Endothelial cell (in vitro differentiated cells): ENCODE measurements around the gene ZDHHC11. TPM values are rescaled to one million over a fixed set of nuclear protein-coding genes. Genes with fewer than 3 reads are reported as not detected.
A peak's percentile ranks its signal among the peaks of the same experiment; 100 is the strongest.

Experiments used
- DNase-seq: peaks from one replicate; pipeline ENCODE4 v3.0.0; 2021; ENCODE audit warnings: low spot score
- H3K27ac Mint-ChIP-seq: one replicate; pipeline ENCODE4 v1.8.0; 2021; ENCODE audit warnings: mixed read lengths, inconsistent platforms; ENCODE audit not compliant: unreplicated experiment
- H3K27me3 Mint-ChIP-seq: one replicate; pipeline ENCODE4 v1.8.0; 2021; ENCODE audit warnings: mild to moderate bottlenecking, moderate library complexity, mixed read lengths, inconsistent platforms; ENCODE audit not compliant: unreplicated experiment
- H3K36me3 Mint-ChIP-seq: one replicate; pipeline ENCODE4 v1.8.0; 2021; ENCODE audit warnings: mild to moderate bottlenecking, low read depth, mixed read lengths, inconsistent platforms; ENCODE audit not compliant: unreplicated experiment
- H3K4me1 Mint-ChIP-seq: one replicate; pipeline ENCODE4 v1.8.0; 2021; ENCODE audit warnings: mild to moderate bottlenecking, mixed read lengths, inconsistent platforms; ENCODE audit not compliant: unreplicated experiment
- H3K4me3 Mint-ChIP-seq: one replicate; pipeline ENCODE4 v1.8.0; 2021; ENCODE audit warnings: mild to moderate bottlenecking, mixed read lengths, inconsistent platforms; ENCODE audit not compliant: unreplicated experiment
- H3K9me3 Mint-ChIP-seq: one replicate; pipeline ENCODE4 v1.8.0; 2021; ENCODE audit warnings: mixed read lengths, inconsistent platforms; ENCODE audit not compliant: unreplicated experiment
- total RNA-seq: library from RNA; stranded (reverse); fragmentation: NEBNext Ultra II Directional; extraction: Animal tissue kit (Norgen Biotek cat#: 25700); gene quantifications from one replicate; pipeline ENCODE4 v1.2.1, GENCODE V29; 2021; ENCODE audit not compliant: unreplicated experiment
- TF ChIP-seq, protein P1 (sequence below): fragments of 200-600 bp; sonication (generic); IDR thresholded peaks from one replicate; pipeline ENCODE4 v1.5.0; 2021; ENCODE audit warnings: antibody characterized with exemption; ENCODE audit not compliant: unreplicated experiment

ZDHHC11 gene
- total RNA-seq, 1 donor from 2014 or later, result 14.3 TPM

DNA sequence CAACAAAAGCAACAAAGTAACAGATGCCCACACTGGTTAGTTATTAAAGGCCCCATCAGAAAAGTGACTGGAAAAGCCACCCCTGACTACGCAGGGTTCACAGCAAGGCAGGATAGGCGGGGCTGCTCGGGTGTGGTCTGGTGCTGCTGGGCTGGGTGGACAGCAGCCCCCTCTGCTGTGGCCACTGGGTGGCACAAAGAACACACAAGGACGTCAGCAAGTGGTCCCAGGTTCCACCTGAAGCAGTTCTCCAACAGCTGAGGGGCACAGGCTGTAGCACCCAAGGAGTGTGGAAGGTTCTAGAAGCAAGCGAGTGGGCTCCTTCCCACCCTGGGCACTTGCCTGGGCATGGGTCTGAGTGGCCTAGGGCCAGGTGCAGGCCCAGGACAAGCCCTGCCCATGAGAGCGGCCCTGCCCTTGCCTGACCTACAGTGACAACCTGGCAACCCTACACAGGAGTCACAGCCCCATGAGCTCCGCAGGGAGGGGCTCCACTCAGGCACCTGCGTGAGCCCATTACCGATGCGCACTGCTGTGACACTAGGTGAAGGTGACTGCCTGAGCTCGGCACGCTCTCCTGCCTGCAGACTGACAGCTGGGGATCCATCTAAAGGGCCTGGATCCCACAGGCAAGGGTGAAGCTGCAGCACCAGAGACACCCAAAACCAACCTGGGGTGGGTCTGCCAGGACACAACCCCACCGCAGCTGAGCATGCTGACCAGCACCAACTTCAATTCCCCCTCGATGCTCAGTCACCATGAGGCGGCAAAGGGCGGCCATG lies 33.8 kb upstream of the ZDHHC11 start:
- no peak for DNase-seq
- TF ChIP-seq, protein P1, sequence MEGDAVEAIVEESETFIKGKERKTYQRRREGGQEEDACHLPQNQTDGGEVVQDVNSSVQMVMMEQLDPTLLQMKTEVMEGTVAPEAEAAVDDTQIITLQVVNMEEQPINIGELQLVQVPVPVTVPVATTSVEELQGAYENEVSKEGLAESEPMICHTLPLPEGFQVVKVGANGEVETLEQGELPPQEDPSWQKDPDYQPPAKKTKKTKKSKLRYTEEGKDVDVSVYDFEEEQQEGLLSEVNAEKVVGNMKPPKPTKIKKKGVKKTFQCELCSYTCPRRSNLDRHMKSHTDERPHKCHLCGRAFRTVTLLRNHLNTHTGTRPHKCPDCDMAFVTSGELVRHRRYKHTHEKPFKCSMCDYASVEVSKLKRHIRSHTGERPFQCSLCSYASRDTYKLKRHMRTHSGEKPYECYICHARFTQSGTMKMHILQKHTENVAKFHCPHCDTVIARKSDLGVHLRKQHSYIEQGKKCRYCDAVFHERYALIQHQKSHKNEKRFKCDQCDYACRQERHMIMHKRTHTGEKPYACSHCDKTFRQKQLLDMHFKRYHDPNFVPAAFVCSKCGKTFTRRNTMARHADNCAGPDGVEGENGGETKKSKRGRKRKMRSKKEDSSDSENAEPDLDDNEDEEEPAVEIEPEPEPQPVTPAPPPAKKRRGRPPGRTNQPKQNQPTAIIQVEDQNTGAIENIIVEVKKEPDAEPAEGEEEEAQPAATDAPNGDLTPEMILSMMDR, result no peak
- H3K4me3 Mint-ChIP-seq, result no peak overlapping the region
- H3K27me3 Mint-ChIP-seq, result peaks cover 11% of the 10 kb centered on the region
- H3K36me3 Mint-ChIP-seq, result peaks cover 71% of the 10 kb centered on the region
- no peak overlapping the region for H3K27ac Mint-ChIP-seq
- peaks cover 10% of the 10 kb centered on the region for H3K4me1 Mint-ChIP-seq
- no peaks in the 10 kb centered on the region for H3K9me3 Mint-ChIP-seq

- peak overlapping the region; percentile 69 for H3K4me3 Mint-ChIP-seq
- no peak for DNase-seq
- TF ChIP-seq, protein P1, result no peak
- H3K27me3 Mint-ChIP-seq, result peaks cover 11% of the 10 kb centered on the region
- peaks cover 69% of the 10 kb centered on the region for H3K36me3 Mint-ChIP-seq
- peaks cover 10% of the 10 kb centered on the region for H3K4me1 Mint-ChIP-seq
- no peaks in the 10 kb centered on the region for H3K9me3 Mint-ChIP-seq
- H3K27ac Mint-ChIP-seq, result no peak overlapping the region
These were observed 32.8 kb upstream of the ZDHHC11 start for GRCh38 chr5:883475-884181.

- peaks cover 65% of the 10 kb centered on the region for H3K36me3 Mint-ChIP-seq
- H3K9me3 Mint-ChIP-seq, result no peaks in the 10 kb centered on the region
- H3K27me3 Mint-ChIP-seq, result peaks cover 11% of the 10 kb centered on the region
- DNase-seq, result no peak
- H3K4me1 Mint-ChIP-seq, result peaks cover 5% of the 10 kb centered on the region
- TF ChIP-seq, protein P1, result no peak
- no peak overlapping the region for H3K27ac Mint-ChIP-seq
- H3K4me3 Mint-ChIP-seq, result peak overlapping the region; percentile 56
These were observed 31.7 kb upstream of the ZDHHC11 start for GRCh38 chr5:882253-883183.

- no peak overlapping the region for H3K4me3 Mint-ChIP-seq
- peaks cover 64% of the 10 kb centered on the region for H3K36me3 Mint-ChIP-seq
- peaks cover 11% of the 10 kb centered on the region for H3K27me3 Mint-ChIP-seq
- TF ChIP-seq, protein P1, result no peak
- H3K4me1 Mint-ChIP-seq, result no peaks in the 10 kb centered on the region
- no peaks in the 10 kb centered on the region for H3K9me3 Mint-ChIP-seq
- H3K27ac Mint-ChIP-seq, result no peak overlapping the region
- DNase-seq, result no peak
These were observed 30.8 kb upstream of the ZDHHC11 start for GRCh38 chr5:881551-881935.
